Heart left ventricle (tissue), 16 donors: ENCODE results near the gene FAM161B. TPM values are rescaled to one million over a fixed set of nuclear protein-coding genes. Genes with fewer than 3 reads are reported as not detected.
A peak's percentile ranks its signal among the peaks of the same experiment; 100 is the strongest.

ENCODE experiments used
- ATAC-seq, 4 donors: fragments of 200-7000 bp; cut with Tn5 transposase; one replicate each; pipeline ENCODE4 v1.9.1; 2020 to 2022; ENCODE audit warnings: moderate library complexity in 4 of 4, mild to moderate bottlenecking in 3 of 4, moderate number of reproducible peaks in 1 of 4
- DNase-seq, 5 donors: peaks; one replicate each; pipeline ENCODE4 v3.0.0-alpha.2; 2020
- H3K27ac ChIP-seq, 12 donors: fragments of 200-600 bp; sonication (generic) in 4 of 12; one replicate each; pipeline versions ENCODE4 v1.5.0 to v1.8.0; 2016 to 2022; ENCODE audit warnings: mild to moderate bottlenecking in 2 of 12
- H3K27me3 ChIP-seq, 9 donors: fragments of 200-600 bp; sonication (generic) in 2 of 9; one replicate each; pipeline versions ENCODE4 v1.5.1 to v1.8.0; 2016 to 2022; ENCODE audit warnings: mild to moderate bottlenecking in 3 of 9
- H3K36me3 ChIP-seq, 9 donors: fragments of 200-600 bp; sonication (generic) in 2 of 9; one replicate each; pipeline versions ENCODE4 v1.5.0 to v1.8.0; 2018 to 2022; ENCODE audit warnings: mild to moderate bottlenecking in 2 of 9
- H3K4me1 ChIP-seq, 12 donors: fragments of 200-600 bp; sonication (generic) in 4 of 12; one replicate each; pipeline versions ENCODE4 v1.5.0 to v1.8.0; 2016 to 2022; ENCODE audit warnings: mild to moderate bottlenecking in 3 of 12
- H3K4me3 ChIP-seq, 12 donors: fragments of 200-600 bp; sonication (generic) in 4 of 12; one replicate each; pipeline versions ENCODE4 v1.5.0 to v1.8.0; 2017 to 2022; ENCODE audit warnings: mild to moderate bottlenecking in 9 of 12, moderate library complexity in 4 of 12
- H3K9me3 ChIP-seq, 12 donors: fragments of 200-600 bp; sonication (generic) in 4 of 12; one replicate each; pipeline versions ENCODE4 v1.5.0 to v1.8.0; 2016 to 2022; ENCODE audit warnings: mild to moderate bottlenecking in 1 of 12
- POLR2A ChIP-seq, 2 donors: fragments of 450-650 bp; IDR thresholded peaks; one replicate each; pipeline ENCODE4 v1.6.1; 2017; ENCODE audit warnings: antibody characterized with exemption in 2 of 2, mild to moderate bottlenecking in 2 of 2, moderate library complexity in 2 of 2
- WGBS, 4 donors: extraction: QIAGEN DNeasy Blood & Tissue Kit in 2 of 4; methylation state at CpG; one replicate each; pipeline versions ENCODE4 v1.1.5 to v1.1.7; 2013 to 2018; 5-methylcytosine and 5-hydroxymethylcytosine counted together
- intact Hi-C, 10 donors: fragments of 100-400 bp; cut with DNase I; formaldehyde crosslinking; loops; one replicate each; pipeline versions ENCODE4 v1.11.1 to v1.14.2; 2022
- long read RNA-seq, 3 donors: library from polyadenylated mRNA; unstranded; transcript quantifications; one replicate each; pipeline ENCODE4 v2.0.0, GENCODE V29; 2020 to 2021
- polyA plus RNA-seq, 2 donors: library from polyadenylated mRNA; stranded (reverse); fragments of 200-250 nt; gene quantifications; one replicate each; pipeline ENCODE4 v1.2.3, GENCODE V29; 2013
- total RNA-seq, 9 donors: library from RNA; depleted of rRNA in 2 of 9; stranded (reverse); fragments of >200 nt in 2 of 9; fragmentation: NEBNext Ultra II Directional in 3 of 9; extraction: Animal tissue kit (Norgen Biotek cat#: 25700) in 3 of 9; gene quantifications; one replicate each; pipeline versions ENCODE4 v1.1.0 to v1.2.4, GENCODE V29; 2016 to 2023
- TF ChIP-seq, protein P1 (sequence below), 12 donors: fragments of 200-600 bp; sonication (generic) in 4 of 12; IDR thresholded peaks; one replicate each; pipeline versions ENCODE4 v1.5.0 to v1.8.0; 2018 to 2022; ENCODE audit warnings: antibody characterized with exemption in 12 of 12, mild to moderate bottlenecking in 5 of 12
- donor health status: ischemic (EF 13 %, LVEDD 7.1; RV severe dilation, severe dysfunction).
- donor health status: healthy with polysubstance abuse.
- donor health status: DM: no; HTN: yes; CAD: no.
- donor health status: DM: no; HTN: no; CAD: no.
- donor health status: ischemic (EF 25% LVEDD 6.9; RV normal size, moderate dysfunction).
- donor health status: ischemic (EF 25% LVEDD 5.7; RV mildly dilated, moderate dysfunction).
- donor health status: healthy.
- donor health status: DM: yes; HTN: yes; CAD: no.
- donor health status: ischemic (EF 35%, LVEDD 5.7; RV mildly dilated, moderate dysfunction).
- donor health status: nonischemic (EF 11% LVEDD 7.7; RV severe dilation, severe dysfunction).
- donor health status: DM: yes; HTN: yes; CAD: no.
- donor health status: PGD.
- donor health status: ischemic (EF 29% LVEDD 5.4; RV normal size, mild dysfunction).
- donor health status: nonischemic (EF 23%, LVEDD 6.1; RV moderate dilation, normal function).

The FAM161B gene, protein sequence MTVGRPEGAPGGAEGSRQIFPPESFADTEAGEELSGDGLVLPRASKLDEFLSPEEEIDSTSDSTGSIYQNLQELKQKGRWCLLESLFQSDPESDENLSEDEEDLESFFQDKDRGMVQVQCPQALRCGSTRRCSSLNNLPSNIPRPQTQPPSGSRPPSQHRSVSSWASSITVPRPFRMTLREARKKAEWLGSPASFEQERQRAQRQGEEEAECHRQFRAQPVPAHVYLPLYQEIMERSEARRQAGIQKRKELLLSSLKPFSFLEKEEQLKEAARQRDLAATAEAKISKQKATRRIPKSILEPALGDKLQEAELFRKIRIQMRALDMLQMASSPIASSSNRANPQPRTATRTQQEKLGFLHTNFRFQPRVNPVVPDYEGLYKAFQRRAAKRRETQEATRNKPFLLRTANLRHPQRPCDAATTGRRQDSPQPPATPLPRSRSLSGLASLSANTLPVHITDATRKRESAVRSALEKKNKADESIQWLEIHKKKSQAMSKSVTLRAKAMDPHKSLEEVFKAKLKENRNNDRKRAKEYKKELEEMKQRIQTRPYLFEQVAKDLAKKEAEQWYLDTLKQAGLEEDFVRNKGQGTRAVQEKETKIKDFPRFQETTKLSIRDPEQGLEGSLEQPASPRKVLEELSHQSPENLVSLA
- 1 to 10 TPM; 2.8 to 6.5 (median 3.6) TPM for total RNA-seq
- polyA plus RNA-seq, result 1 to 10 TPM; 1.9 to 4.7 TPM
- long read RNA-seq, donor 1, full-length matches to known transcripts, result 7 of 10 reads
- long read RNA-seq, donor 1, partial matches to known transcripts, result 2 of 10 reads
- long read RNA-seq, donor 1, other reads (novel, unspliced or antisense), result 1 of 10 reads
- long read RNA-seq, donor 2, full-length matches to known transcripts, result 7 of 14 reads
- long read RNA-seq, donor 2, partial matches to known transcripts, result 5 of 14 reads
- long read RNA-seq, donor 2, other reads (novel, unspliced or antisense), result 2 of 14 reads
- long read RNA-seq, donor 3, full-length matches to known transcripts, result 3 of 3 reads
- long read RNA-seq, donor 3, partial matches to known transcripts, result 0 of 3 reads
- long read RNA-seq, donor 3, other reads (novel, unspliced or antisense), result 0 of 3 reads

DNA sequence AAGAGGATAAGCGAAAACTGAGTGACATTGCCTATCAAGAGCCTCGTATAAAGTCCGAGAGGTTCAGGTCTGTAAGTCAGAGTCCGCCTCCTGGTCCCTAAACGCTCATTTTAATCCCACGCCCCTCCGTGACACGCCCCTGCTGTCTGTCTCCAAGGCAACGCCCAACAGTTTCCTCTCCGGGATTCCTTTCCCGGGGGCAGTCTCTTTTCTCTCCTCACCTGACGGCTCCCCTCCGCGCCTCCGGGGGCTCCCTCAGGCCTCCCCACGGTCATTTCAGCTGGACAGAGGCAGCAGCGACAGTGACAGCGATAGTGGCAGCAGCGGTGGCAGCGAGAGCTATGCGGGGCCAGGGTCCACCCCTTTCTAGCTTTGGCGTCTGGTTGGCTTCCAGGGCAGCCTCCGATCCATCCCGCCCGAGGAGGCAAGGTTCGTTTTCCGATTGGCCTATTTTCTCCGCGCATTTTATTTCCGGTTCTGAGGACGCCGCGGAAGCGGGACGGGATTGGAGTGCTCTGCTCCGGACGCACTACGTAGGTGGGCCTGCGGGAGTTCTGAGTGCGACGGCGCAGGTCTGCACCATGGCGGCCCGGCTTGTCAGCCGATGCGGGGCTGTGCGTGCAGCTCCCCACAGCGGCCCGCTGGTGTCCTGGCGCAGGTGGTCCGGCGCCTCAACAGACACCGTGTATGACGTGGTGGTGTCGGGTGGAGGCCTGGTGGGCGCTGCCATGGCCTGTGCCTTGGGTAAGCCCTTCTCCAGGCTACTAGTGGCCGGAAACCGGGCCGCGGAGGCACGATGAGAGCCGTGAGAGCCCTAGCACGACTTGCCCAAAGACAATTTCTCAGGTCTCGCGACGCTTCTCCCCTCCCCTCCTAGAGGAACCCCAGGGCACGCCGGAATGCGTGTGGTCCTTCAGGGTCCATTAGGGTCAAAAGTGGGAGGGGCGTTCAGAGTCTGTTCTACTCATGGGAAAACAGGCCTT, at the start of gene FAM161B, which contains the start of gene COQ6:
TSS of gene FAM161B (minus strand) at position 343 of the 983 bp plus-strand sequence. CDS start at position 275, 68 bp downstream.
TSS of gene COQ6 (plus strand) at position 551 of the 983 bp plus-strand sequence. CDS start at position 582, 31 bp downstream.
- TF ChIP-seq, protein P1, sequence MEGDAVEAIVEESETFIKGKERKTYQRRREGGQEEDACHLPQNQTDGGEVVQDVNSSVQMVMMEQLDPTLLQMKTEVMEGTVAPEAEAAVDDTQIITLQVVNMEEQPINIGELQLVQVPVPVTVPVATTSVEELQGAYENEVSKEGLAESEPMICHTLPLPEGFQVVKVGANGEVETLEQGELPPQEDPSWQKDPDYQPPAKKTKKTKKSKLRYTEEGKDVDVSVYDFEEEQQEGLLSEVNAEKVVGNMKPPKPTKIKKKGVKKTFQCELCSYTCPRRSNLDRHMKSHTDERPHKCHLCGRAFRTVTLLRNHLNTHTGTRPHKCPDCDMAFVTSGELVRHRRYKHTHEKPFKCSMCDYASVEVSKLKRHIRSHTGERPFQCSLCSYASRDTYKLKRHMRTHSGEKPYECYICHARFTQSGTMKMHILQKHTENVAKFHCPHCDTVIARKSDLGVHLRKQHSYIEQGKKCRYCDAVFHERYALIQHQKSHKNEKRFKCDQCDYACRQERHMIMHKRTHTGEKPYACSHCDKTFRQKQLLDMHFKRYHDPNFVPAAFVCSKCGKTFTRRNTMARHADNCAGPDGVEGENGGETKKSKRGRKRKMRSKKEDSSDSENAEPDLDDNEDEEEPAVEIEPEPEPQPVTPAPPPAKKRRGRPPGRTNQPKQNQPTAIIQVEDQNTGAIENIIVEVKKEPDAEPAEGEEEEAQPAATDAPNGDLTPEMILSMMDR (IDR thresholded peaks at IDR 0.05), result peak in 4 of 12 donors; percentile 3 to 23 (median 11)
- TF ChIP-seq POLR2A (IDR thresholded peaks at IDR 0.05), result peak in 1 of 2 donors; percentile 75
- Histone ChIP-seq H3K9me3 (no peaks in the 10 kb centered on the region), H3K36me3 (peaks cover 0 to 48% (median 30%) of the 10 kb centered on the region in 9 donors), H3K27me3 (no peaks in the 10 kb centered on the region), H3K4me1 (peaks cover 4 to 19% (median 12%) of the 10 kb centered on the region in 12 donors), H3K4me3 (peak within 1 kb of the TSS; percentile 62 to 99 (median 76)), H3K27ac (peak within 1 kb of the TSS; percentile 66 to 96 (median 92))
- WGBS, 4 donors, result 0% methylated on average over 39 to 70 of the region's 70 CpGs
- ATAC-seq (peak; percentile 98 to 99 (median 99)), DNase-seq (peak; percentile 94 to 97 (median 95))
- intact Hi-C loops, result loop anchor here in 4 of 10 donors (1.0 to 10.0 kb wide), 3 partner anchors 63 to 69 kb away; partner anchors contain the start of genes BBOF1 (in 3 of the 4), ENTPD5 (in 3 of the 4) and ZNF410 (in 1 of the 4)

DNA sequence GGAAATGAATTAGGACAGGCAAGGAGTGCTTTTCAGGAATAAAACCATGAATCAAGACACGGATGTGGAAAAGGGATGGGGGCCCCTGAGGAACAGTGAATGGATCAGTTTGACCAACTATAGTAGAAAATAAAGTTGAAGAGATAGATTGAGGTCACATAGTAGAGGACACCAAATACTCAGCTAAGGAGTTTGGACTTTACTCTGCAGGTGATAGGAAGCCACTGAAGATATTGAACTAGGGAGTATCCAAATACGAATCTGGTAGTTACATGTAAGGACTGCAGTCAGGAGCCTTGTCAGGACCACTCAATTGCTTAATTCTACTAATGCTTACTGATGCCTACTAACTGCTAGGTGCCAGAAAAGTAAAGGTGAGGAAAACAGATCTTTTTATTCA, 48.8 kb upstream of the FAM161B start:
- 93 to 97% (median 95%) methylated on average over 2 of the region's 2 CpGs for WGBS, 4 donors
- Histone ChIP-seq H3K36me3 (peaks cover 0 to 56% (median 8%) of the 10 kb centered on the region in 9 donors), H3K4me1 (no peaks in the 10 kb centered on the region), H3K9me3 (no peaks in the 10 kb centered on the region), H3K27ac (no peak overlapping the region), H3K4me3 (no peak overlapping the region), H3K27me3 (no peaks in the 10 kb centered on the region)
- intact Hi-C loops, result no loop called here
- ATAC-seq, result no peak
- TF ChIP-seq, protein P1 (IDR thresholded peaks at IDR 0.05), result no peak
- no peak for TF ChIP-seq POLR2A (IDR thresholded peaks at IDR 0.05)
- DNase-seq, result no peak

DNA sequence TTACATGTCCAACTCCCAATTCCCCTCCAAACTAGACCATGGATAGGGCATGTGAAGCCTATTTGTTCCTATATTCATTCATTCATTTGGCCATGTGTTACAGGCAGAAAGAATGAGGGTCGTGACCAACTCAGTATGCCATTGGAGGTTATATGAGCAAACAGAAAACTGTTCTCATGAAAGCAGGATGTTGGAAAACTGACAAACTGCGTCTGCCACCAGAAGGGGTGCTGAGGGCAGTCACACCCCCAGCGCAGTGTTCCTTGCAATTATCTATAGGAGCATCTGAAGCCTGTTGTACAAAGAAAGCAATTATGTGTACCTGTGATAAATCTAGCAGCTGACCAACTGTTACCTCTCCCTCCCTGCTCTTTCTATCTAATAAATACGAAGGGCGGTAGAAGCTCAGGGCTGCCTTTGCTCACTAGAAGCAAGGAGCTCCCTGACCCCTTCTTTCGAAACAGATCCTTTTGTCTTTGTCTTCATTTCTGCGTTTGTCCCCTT, 48.1 kb upstream of the FAM161B start:
- DNase-seq, result no peak
- 84 to 93% (median 92%) methylated on average over 7 of the region's 7 CpGs for WGBS, 4 donors
- Histone ChIP-seq H3K27ac (no peak overlapping the region), H3K36me3 (peaks cover 0 to 49% (median 5%) of the 10 kb centered on the region in 9 donors), H3K27me3 (no peaks in the 10 kb centered on the region), H3K4me1 (no peaks in the 10 kb centered on the region), H3K9me3 (no peaks in the 10 kb centered on the region), H3K4me3 (no peak overlapping the region)
- intact Hi-C loops, result no loop called here
- ATAC-seq, result no peak
- TF ChIP-seq, protein P1 (IDR thresholded peaks at IDR 0.05), result no peak
- TF ChIP-seq POLR2A (IDR thresholded peaks at IDR 0.05), result no peak
